Hypothalamus (tissue), 51 donors: ENCODE data around the gene GP5.

Experiments
- DNase-seq, 51 donors: peaks; one replicate each; lab custom pipeline; 2025; lab: John Stamatoyannopoulos, UW

GP5 gene

DNA sequence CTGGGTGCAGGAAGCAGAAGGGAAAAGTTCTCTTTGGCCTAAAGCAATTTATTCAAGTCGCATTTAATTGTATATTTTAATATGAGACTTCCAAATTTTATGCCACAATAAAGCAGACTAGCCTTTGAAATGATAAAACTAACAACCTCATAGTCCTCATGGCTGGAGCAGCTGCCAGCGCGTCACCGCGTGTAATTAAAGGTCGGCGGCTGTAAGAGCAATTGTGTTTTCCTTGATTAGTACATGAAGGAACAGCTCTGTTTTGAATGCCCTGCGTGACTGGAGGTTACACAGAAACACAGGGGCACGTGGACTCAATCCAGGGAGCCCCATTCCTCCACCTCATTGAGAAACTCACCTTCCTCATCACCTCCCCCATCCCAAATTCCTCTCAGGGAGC lies 19.4 kb downstream of the GP5 start:
- DNase-seq: no peak

DNA sequence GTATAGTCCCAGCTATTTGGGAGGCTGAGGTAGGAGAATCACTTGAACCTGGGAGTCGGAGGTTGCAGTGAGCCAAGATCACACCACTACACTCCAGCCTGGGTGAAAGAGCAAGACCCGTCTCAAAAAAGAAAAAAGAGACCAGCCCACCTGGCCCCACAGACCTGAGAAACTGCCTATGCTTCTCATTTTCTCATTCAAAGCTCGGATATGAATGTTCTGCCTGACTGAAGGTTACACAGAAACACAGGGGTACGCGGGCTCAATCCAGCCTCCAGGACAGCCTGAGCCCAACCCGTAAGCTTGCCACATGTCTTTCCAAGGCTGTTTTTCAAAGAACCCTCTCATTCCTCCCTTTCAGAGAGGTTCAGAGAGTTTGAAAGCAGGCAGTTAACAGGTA lies 19.8 kb downstream of the GP5 start:
- no peak for DNase-seq

DNA sequence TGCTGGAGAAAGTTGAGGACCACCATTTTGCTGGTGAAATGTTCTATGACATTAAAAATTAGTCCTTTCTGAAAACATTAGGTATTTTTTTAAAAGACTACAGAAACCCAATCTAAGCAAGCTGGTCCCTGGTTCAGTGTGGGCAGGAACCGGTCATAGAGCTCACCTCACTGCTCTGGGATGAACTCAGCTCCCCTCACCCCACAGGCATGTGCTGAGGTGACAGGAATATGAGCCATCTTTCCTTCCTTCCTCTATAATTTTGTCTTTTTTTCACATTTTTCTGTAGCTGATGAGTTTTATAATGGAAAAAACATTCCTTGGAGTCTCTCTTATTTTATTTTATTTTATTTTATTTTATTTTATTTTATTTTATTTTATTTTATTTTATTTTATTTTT lies 21.4 kb downstream of the GP5 start:
- no peak for DNase-seq

DNA sequence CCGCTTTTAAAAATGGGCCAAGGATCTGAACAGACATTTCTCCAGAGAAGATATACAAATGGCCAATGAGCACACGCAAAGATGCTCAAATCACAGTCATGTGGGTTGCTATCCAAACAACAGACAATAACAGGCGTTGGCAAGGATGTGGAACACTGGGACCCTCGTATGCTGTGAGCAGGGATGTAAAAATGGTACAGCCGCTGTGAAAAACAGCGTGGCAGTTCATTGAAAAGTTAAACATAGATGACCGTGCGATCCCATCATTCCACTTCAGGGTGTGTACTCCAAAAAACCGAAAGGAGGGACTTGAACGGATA lies 22.9 kb downstream of the GP5 start:
- DNase-seq: no peak

DNA sequence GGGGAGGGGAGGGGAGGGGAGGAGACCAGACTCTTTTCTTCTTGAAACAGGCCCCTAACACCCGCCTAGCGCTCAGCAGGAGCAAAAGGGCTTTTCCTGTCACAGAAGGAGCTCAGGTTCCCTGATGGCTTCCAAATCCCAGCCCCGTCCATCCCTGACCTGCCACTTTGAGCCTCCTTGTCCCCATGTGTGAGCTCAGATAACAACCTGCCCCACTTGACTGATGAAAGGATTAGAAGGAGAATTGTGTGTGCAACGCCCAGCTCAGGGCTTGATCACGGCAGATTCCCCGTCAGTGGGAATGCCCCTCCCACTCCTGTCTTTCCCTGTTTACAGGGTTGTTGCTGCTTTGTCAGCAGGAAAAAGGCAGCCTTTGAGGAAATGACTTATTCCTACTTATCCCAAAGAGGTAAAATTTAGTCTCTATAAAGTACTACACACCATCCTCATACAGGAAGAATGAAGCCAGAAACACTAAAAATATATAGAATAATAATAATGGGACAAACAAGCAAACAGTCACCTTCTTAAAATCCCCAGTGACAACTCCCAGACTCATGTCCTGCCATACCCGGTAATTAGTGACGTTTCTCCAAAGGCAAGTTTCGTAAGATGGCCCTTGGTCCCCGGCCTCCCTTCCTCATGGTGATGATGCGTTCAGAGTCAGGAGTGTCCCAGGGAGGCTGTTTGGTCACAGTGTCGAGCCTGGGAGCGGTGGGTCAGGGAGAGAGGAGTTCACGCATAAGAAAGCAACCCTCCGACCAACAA lies 23.4 kb downstream of the GP5 start:
- no peak for DNase-seq

DNA sequence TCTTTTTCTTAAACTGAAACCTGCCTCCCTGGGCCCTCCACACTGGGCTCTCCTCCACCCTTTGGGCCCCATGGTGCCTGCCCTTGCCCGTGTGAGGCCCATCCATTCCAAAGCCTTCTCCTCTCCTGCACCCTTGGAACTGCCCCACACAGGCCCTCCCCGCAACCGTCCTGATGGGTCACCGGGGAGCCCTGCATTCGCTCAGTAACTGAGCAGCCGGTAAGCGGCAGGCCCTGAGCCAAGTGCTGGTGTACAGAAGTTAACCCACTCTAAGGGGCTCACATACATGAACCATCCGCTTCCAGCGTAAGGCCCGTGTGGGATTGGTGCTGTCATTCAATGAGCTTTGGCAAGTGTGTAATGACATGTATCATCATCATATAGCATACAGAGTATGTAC lies 24.1 kb downstream of the GP5 start:
- DNase-seq: no peak

DNA sequence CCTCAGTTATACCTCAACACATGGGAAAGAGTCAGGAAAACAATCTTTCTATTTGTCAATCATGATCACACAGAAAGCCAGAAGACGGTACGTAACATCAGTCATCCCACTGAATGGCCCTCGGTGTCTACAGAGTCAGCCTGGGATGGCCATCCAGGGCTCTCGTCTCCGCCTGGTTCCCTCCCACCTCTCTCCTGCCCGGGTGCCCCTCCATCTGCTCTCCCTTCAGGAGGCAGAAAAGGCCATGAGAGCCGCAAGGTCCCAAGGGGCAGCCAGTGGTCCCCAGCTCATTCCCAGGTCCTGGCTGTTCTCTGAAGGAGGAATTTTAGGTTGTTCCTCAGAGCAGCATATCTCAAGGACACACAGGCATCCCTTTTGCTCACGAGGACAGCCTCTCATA lies 25.2 kb downstream of the GP5 start:
- DNase-seq: no peak

DNA sequence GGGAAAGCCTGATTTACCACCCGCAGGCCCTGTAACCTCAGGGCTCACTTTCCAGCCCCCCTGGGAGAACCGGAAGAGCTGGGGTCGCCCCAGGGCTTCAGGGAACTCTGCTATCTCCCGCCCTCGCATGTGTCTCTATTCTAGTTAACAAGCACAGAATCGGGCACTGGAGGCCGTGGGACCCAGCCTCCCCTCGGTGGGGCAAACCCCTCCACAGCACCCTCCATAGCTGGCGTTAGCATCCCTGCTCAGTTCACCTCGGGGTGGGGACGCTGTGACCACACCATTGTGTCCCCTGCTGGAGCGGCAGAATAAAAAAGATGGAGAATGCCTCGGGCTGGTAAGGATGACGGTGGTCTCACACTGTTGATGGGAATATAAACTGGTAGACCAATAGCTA lies 26.0 kb downstream of the GP5 start:
- no peak for DNase-seq

DNA sequence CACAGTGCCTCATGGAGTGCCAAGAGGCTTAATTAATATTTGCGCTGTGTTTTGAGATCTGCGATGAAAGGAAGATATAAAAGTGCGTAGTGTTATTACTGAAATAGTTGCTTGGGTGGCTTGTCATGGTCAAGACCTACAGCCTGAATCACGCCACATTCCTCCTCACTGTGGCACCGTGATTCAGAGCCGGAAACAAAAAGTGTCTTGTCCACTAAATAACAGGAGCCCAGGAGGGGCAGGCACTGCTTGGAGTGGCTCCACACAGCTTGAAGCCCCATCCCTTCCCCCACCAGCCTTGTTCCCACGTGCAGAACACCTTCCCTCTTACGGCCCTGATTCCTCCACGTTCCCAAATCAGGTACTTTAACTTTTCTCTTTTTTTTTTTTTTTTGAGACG lies 28.3 kb downstream of the GP5 start:
- DNase-seq: no peak

DNA sequence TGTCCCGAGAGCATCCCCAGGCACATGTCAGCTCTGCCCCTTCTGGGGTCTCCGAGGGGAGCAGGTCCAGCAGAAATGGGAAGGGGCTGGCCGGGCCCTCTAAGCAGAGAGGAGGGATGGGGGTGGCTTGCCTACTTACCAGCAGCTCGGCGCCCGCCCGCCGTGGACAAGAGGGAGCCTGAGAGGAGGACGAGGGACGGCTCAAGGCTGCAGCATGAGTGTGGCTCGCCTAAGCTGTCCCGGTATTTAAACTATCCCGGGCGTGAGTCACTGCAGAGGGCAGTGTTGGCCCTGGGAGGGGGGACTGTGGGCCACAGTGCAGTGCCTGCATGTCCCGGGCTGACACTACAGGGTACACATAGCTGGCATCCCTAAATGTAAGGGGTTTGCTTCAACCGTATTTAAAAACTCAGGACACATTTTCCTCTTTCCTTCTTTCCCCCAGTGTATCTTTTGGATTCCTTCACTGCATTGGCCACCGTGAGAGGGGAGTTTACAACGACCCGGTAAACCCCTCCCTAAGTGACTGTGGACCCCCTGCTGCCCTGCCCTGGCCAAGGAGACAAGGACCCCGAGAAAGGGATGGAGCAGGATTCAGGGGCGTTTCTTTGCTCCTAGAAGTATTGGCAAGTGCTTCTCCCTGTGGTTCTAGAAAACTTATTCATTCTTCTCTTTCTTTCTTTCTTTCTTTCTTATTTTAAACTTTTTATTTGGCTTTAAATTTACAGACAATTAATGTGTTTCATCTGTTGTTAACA lies 29.4 kb downstream of the GP5 start, which contains the start of gene LRRC15:
Gene LRRC15, minus strand, starts transcription at position 222 of the 758 bp plus-strand sequence. CDS start 8,700 bp downstream, outside the sequence.
- no peak for DNase-seq

DNA sequence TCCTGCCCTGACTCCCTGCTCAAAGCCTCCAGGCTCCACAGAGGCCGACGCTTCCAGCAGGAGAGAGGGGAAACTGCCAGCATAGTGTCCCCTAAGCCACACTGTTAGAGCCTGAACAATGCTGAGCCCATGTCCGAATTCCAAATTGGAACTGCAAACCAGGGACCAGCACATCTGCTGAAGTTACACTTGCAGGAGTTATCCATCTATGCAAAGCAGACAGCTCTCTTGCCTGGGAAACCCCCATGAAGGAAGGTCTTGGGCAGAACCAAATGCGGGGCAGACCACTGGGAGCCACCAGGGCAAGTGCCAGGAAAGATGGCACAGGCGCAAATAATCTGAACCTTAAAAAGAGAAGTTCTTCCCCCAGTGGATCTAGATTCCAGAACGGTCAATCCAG lies 30.1 kb downstream of the GP5 start:
- DNase-seq: no peak

DNA sequence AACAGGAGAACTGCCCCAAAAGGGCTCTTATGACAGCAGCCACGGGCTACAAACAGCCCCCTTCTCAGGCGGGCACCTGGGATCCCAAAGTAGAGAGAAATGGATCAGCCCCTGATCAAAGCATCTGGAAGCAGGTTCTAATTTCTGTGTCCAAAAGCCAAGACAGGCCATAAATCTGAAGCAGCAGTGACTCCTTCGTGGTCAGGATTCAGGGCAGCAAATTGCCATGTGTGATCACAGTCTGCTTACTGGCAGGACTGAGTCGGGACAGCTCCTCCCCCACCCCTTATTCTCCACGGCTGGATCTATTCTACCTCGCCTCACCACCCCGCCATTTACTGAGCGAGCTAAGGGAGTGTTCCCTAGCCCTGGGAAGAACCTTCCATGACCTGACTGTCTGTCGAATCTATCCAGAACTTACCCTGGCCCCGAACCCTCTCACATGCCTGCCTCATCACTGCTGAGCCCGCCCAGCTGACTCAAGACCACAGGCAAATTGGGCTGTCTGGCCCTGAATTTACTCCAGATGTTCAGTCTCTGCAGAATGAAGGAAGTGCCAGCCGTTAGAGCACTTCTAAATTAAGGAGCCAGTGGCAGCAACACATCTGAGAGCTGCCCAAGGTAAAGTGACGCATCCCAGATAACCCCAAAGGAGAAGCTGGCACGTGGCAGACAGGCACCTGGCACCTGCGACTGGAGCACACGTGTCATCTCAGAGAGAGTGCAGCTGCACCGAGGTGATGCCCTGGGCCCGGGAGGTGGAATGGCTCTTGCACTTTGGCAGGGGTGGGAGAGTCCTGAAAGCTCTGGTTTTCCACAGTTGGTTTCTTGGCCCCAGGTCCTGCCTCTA lies 30.8 kb downstream of the GP5 start:
- DNase-seq: no peak

DNA sequence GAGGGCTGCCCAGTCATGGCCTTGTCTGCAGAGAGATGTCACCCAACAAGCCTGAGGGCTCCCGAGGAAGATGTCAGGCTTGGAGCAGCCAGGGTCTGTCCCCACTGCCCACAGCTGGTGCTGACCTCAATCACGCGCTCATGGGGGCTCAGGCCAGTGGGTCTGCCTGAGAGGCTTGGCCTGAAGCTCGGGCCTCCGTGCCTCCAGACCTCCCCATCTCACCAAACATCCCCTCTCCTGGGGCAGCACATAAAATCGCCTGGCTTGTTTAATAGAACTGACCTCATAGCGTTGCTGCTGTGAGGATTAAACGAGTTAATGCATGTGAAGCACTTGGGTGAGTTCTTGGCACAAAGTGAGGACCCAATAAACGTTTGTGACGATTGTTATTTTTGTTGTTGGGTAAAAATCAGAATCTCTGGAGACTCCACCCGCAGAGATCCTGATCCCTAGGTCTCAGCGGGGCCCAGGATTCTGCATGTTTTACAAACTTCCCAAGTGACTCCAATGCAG lies 33.0 kb downstream of the GP5 start:
- no peak for DNase-seq

DNA sequence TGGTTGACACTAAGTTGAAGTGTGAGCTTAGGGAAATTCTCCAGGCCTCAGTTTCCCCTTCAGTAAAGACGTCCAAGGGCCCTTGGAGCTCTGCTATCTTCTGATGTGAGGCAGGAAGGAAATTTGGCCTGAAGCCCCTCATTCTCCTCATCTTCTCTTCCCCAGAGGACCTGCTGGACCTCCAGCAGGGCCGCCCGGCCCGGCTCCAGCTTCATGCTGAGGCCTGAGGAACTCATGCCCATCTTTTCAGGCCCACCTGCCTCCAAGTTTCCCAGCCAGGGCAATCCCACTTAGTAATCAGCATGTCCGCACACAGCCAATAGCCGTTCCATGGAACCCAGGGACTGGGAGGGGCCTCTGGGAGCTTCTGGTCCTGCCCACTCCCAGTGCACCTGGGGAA lies 33.5 kb downstream of the GP5 start:
- DNase-seq: no peak

DNA sequence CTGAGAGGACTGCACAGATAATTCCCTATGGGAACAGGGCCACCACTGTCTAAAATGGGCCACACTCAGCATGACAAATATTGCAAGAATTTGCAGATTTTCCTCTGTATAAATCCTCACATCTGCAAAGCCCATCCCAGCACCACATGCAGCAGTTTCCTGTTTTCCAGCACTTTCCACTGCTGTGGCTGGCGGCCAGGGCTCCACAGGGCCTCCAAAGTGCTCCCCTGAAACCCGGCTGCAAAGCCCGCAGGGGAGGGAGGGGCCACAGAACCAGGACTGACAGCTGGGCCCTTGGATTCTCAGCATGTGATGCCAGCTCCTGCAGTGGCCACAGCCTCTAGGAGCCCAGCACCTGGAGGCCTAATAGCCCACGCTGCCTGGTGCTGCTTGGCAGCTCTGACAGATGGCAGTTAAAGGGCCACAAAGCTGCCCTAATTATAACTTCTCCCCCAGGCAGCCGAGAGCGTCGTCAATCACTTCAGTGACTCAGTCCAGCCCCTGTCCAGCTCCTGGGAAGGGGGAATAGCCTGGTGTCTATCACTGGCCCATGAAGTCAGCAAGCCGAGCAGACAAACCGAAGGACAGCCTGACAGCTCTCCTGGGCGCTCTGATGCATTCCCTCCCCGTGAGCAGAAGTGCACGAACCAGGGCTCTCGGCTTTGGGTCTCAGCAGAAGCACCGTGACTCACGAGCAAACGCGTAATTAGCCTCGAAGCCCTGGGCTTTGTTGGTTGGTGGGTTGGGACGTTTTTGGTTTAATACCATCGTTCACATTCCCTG lies 34.2 kb downstream of the GP5 start:
- DNase-seq: peak in 8 of 51 donors; percentile 3 to 22 (median 8)

DNA sequence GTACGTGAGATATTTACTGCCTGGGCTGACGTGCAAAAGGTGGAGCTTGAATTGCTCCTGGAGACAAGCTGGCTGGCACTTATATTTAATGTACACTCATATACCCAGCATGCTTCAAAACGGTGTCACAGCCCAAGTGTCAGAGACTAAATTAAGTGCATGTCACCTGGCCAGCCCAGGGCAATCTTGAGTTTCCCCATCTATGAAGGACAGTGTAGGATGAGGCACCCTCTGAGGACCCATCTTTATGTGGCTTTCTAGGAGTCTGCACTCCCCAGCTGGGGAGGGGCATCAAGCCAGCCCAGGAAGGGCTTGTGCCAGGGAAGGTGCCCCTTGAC lies 34.8 kb downstream of the GP5 start:
- DNase-seq: no peak

DNA sequence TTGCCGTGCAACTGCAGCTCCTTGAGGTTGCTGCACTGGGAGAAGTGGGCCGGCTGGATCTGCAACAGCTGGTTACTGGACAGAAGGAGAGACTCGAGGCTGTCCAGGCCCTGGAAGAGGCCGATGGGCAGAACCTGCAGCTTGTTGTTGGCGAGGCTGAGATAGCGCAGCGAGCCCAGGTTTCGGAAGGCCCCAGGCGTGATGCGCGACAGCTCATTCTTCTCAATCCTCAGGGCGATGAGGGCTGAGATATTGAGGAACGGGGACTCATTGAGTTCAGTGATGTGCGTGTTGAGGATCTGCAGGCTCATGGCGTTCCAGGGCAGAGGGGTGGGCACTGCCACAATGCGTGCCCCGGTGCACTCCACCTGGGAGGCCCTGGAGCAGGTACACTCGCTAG lies 38.5 kb downstream of the GP5 start:
- no peak for DNase-seq

DNA sequence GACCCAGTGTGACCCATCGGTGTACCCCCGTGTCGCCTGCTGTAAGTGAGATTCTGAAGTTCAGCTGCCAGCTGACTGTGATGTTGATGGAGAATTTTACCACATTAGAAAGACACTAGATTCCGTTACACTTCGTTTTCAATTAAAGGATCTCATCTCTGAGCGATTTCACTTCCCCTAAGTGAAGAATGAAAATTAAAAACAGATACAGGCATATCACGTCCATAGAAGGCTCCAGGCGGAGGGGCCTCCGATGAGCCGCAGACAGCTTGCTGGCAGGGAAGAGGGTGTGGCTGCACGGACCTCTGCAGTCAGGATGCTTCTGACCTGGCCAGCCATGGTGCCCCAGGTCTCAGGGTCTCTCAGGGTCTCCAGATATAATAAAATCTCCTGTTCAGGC lies 41.4 kb downstream of the GP5 start:
- no peak for DNase-seq

DNA sequence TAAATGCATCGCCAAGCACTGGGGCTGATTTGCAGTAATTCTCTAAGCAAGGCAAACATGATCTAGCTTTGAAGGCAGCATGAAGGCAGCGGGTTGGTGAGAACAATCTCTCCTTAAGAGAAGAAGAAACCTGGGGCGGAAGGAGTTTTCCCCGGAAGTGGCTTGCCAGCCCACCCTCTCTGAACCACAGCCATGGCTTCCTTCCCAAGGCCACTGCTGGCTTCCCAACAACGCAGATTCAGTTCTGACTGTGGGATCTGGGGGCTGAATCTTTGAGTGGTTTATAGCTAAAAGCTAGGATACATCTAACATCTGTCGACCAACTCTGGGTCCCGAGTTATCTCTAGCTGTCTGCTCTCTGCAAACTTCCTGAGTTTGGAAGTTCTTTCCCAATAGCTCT lies 43.7 kb downstream of the GP5 start:
- no peak for DNase-seq

DNA sequence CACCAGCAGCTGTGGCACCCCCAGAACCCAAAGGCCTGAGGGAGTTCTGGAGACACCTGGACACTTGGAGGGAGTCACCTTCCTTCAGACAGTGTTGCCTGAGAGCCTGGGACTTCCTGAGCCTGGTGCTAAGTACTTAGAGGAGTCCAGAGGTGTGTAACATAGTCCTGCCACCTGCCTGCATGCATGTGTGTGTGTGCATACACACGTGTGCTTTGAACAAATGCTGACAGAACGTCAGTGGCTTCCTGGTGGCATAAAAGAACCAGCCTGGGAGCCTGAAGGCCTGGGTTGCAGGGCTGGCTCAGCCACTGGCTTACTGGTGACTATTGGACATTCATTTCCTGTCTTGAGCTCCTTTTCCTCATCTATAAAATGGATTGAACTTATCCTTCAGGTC lies 44.8 kb downstream of the GP5 start:
- DNase-seq: no peak
